Lower lobe of right lung (tissue), 2 donors: ENCODE results near the gene ETF1. TPM values are rescaled to one million over a fixed set of nuclear protein-coding genes. Genes with fewer than 3 reads are reported as not detected.
"Not testable (repeated sequence)": the region's sequence is repeated elsewhere in the genome, so short reads cannot be mapped to it uniquely, and the experiment has no call there.

ENCODE experiments used
- ATAC-seq, 2 donors: fragments of 200-7000 bp; cut with Tn5 transposase; one replicate each; pipeline ENCODE4 v1.9.1; 2020 to 2022; ENCODE audit warnings: mild to moderate bottlenecking in 2 of 2, moderate library complexity in 2 of 2
- DNase-seq: peaks from one replicate; pipeline ENCODE4 v3.0.0-alpha.2; 2020
- H3K27ac ChIP-seq: fragments of 200-600 bp; one replicate; pipeline ENCODE4 v1.8.0; 2022
- H3K27me3 ChIP-seq: fragments of 200-600 bp; one replicate; pipeline ENCODE4 v1.8.0; 2022; ENCODE audit warnings: low read depth
- H3K36me3 ChIP-seq: fragments of 200-600 bp; one replicate; pipeline ENCODE4 v1.8.0; 2022; ENCODE audit warnings: mild to moderate bottlenecking
- H3K4me1 ChIP-seq: fragments of 200-600 bp; one replicate; pipeline ENCODE4 v1.8.0; 2022
- H3K4me3 ChIP-seq: fragments of 200-600 bp; one replicate; pipeline ENCODE4 v1.8.0; 2022; ENCODE audit warnings: mild to moderate bottlenecking
- H3K9me3 ChIP-seq: fragments of 200-600 bp; one replicate; pipeline ENCODE4 v1.8.0; 2022
- intact Hi-C: fragments of 100-400 bp; cut with DNase I; formaldehyde crosslinking; loops from one replicate; pipeline ENCODE4 v1.11.0; 2022
- total RNA-seq: library from RNA; stranded (reverse); fragmentation: NEBNext Ultra II Directional; extraction: Animal tissue kit (Norgen Biotek cat#: 25700); gene quantifications from one replicate; pipeline ENCODE4 v1.2.1, GENCODE V29; 2021
- TF ChIP-seq, protein P1 (sequence below): fragments of 200-600 bp; IDR thresholded peaks from one replicate; pipeline ENCODE4 v1.8.0; 2022; ENCODE audit warnings: antibody characterized with exemption, mild to moderate bottlenecking
- donor health status: DM: no; HTN: yes; CAD: no; lungs with severe emphysema.

The ETF1 gene
- total RNA-seq, 1 donor from 2014 or later = 90.7 TPM

GRCh38 chr5:138508958-138509357, 34.1 kb downstream of the ETF1 start:
- peak overlapping the region; percentile 67 for H3K27ac ChIP-seq
- intact Hi-C loops = loop anchor here (10.0 kb wide), 1 partner anchor 54 kb away; no protein-coding TSS in a partner anchor
- DNase-seq = no peak
- H3K4me3 ChIP-seq = no peak overlapping the region
- H3K9me3 ChIP-seq = no peaks in the 10 kb centered on the region
- peaks cover 75% of the 10 kb centered on the region for H3K36me3 ChIP-seq
- ATAC-seq = peak; percentile 78 to 83
- TF ChIP-seq, protein P1, sequence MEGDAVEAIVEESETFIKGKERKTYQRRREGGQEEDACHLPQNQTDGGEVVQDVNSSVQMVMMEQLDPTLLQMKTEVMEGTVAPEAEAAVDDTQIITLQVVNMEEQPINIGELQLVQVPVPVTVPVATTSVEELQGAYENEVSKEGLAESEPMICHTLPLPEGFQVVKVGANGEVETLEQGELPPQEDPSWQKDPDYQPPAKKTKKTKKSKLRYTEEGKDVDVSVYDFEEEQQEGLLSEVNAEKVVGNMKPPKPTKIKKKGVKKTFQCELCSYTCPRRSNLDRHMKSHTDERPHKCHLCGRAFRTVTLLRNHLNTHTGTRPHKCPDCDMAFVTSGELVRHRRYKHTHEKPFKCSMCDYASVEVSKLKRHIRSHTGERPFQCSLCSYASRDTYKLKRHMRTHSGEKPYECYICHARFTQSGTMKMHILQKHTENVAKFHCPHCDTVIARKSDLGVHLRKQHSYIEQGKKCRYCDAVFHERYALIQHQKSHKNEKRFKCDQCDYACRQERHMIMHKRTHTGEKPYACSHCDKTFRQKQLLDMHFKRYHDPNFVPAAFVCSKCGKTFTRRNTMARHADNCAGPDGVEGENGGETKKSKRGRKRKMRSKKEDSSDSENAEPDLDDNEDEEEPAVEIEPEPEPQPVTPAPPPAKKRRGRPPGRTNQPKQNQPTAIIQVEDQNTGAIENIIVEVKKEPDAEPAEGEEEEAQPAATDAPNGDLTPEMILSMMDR = no peak
- H3K27me3 ChIP-seq = no peaks in the 10 kb centered on the region
- H3K4me1 ChIP-seq = peaks cover 20% of the 10 kb centered on the region

DNA sequence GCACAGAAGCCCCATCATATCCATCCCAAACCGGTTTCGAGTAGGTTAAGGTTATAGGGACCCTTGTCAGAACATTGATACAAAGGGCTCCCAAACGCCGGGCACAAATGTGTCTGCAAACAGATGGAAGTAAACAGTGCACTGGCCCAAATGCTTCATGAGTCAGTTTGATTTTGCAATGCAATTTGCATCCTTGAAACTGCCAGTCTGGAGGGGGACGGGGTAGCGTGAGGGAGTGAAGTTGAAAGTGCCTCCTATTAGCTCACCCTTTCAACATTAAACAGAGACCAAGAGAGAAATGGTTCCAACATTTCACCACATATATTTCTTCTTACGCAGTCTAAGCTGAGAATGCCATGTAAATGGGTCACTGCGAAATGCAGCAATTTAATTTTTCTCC, 35.6 kb downstream of the ETF1 start:
- peaks cover 60% of the 10 kb centered on the region for H3K36me3 ChIP-seq
- peak overlapping the region; percentile 67 for H3K27ac ChIP-seq
- H3K4me1 ChIP-seq = peaks cover 20% of the 10 kb centered on the region
- peak; percentile 50 to 65 for ATAC-seq
- DNase-seq, H3K27me3 ChIP-seq, H3K4me3 ChIP-seq, H3K9me3 ChIP-seq: not testable (repeated sequence)
- intact Hi-C loops = loop anchor here (10.0 kb wide), 1 partner anchor 53 kb away; no protein-coding TSS in a partner anchor

GRCh38 chr5:138506370-138507306, 36.4 kb downstream of the ETF1 start:
- ATAC-seq = no peak
- Histone ChIP-seq H3K9me3 (no peaks in the 10 kb centered on the region), H3K27ac (no peak overlapping the region), H3K4me1 (peaks cover 20% of the 10 kb centered on the region), H3K36me3 (peaks cover 53% of the 10 kb centered on the region), H3K27me3 (no peaks in the 10 kb centered on the region), H3K4me3 (no peak overlapping the region)
- TF ChIP-seq, protein P1 = no peak
- intact Hi-C loops = loop anchor here (10.0 kb wide), 1 partner anchor 52 kb away; no protein-coding TSS in a partner anchor
- DNase-seq = no peak

DNA sequence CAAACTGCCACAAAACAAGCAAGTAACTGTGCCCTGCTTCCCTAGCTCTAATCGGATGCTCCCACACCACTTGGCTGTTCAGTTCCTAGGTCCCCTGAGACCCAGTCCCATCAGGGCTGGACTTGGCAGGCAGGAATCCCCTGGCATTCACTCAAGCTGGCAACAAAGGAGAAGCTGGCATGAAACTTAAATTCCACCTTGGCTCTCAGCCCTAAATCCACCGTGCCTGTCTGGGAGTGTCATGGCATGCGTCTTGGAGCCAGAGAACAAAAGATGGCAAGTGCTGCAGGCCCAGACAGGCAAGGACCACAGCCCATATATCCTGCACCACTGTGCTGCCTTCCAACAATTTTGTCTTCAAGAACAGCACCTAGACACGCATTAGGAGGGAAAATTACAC, 38.2 kb downstream of the ETF1 start:
- intact Hi-C loops = loop anchor here (10.0 kb wide), 1 partner anchor 50 kb away; no protein-coding TSS in a partner anchor
- DNase-seq (no peak), ATAC-seq (peak; percentile 23 to 31)
- Histone ChIP-seq H3K36me3 (peaks cover 36% of the 10 kb centered on the region), H3K27me3 (no peaks in the 10 kb centered on the region), H3K4me3 (no peak overlapping the region), H3K9me3 (no peaks in the 10 kb centered on the region), H3K4me1 (peaks cover 20% of the 10 kb centered on the region), H3K27ac (peak overlapping the region; percentile 46)
- TF ChIP-seq, protein P1 = no peak

- intact Hi-C loops = loop anchor here (10.0 kb wide), 1 partner anchor 49 kb away; no protein-coding TSS in a partner anchor
- ATAC-seq (peak; percentile 82 to 83), DNase-seq (no peak)
- Histone ChIP-seq H3K27ac (no peak overlapping the region), H3K36me3 (peaks cover 25% of the 10 kb centered on the region), H3K27me3 (no peaks in the 10 kb centered on the region), H3K4me3 (no peak overlapping the region), H3K4me1 (peaks cover 17% of the 10 kb centered on the region), H3K9me3 (no peaks in the 10 kb centered on the region)
- TF ChIP-seq, protein P1 = peak; percentile 76
These were observed 39.4 kb downstream of the ETF1 start for GRCh38 chr5:138503487-138504270.
